Limb (tissue), 2 donors: ENCODE measurements around the gene FNDC7.
"Not testable (repeated sequence)": the region's sequence is repeated elsewhere in the genome, so short reads cannot be mapped to it uniquely, and the experiment has no call there.

Experiments used
- DNase-seq, 2 donors: peaks; one replicate each; pipeline ENCODE4 v3.0.0-alpha.2; 2016; ENCODE audit errors: extremely low spot score in 2 of 2

FNDC7 gene

DNA sequence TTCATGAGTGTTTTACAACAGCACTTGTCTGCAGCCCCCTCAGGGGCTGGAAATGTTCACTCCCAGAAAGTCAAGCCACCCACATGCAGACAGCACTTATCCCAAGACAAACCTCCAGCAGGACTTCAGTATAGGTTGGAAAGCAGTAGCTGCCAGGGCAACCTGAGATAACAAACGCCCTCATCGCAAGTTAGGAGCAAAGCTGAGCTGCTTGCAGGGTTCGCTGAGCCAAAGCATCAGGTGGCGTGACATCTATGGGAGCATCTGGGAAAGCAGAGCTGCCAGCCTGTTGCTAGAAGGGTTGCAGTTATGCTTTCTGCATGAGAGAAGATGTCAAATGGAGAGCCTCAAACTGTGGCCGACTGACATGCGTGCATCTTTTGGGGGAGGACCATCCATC, 29.5 kb downstream of the FNDC7 start:
- DNase-seq, result no peak

DNA sequence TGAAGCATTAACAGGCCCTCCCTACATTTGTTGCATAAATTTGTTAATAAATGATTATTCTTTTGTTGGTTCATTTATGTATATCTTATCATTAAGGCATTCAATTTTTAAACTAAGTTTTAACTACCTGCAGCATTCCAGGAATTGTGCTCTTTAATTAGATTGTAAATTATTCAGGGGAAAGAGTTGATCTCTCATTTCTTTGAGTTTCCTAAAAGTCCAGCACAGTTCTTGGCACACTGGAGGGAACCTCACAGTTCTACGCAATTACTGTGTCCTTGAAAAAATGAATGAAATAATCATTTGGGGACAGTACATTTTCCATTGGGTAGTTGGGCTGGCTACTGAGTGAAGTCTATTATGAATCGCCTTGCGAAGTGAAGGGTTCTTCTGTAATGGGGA, 33.3 kb downstream of the FNDC7 start:
- no peak for DNase-seq

DNA sequence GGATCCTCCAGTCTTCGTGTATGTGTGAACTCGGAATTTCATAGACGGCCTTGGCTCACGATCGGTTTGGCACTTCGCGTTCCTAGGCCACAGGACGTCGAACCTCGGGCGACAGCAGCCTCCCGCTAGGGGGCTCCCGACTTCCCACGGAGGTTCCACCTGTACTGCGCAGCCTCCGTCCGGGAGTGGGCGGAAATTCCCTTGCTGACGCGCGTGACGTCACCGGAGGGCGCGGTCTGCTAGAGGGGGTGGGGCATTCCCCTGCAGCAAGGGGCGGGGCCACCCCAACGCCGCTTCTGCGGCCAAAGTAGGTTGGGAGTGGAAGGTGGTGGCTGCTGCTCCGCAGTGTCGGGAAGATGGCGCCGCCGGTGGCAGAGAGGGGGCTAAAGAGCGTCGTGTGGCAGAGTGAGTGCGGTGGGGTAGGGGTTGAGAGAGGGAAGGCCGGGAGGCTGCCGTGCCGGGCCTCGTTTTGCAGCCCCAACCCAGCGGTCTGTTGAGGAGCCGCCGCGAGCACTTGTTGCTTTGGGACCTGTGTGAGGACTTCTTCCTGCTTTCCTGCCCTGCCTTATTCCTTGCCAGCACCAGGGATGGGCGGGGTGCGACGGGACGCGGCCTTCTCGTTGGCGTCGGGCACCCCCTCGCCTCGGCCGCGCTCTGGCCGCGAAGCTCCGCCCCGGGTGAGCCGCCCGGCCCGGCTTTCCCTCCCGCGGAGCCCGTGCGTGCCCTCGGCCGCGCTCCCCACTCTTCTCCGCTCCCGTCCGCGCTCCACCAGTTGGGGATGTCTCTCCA, 33.9 kb downstream of the FNDC7 start, which contains the start of gene STXBP3:
STXBP3 (plus strand) TSS at position 293 of the 789 bp plus-strand sequence; CDS start at position 357, 64 bp downstream.
- DNase-seq, result peak; percentile 98 to 100

DNA sequence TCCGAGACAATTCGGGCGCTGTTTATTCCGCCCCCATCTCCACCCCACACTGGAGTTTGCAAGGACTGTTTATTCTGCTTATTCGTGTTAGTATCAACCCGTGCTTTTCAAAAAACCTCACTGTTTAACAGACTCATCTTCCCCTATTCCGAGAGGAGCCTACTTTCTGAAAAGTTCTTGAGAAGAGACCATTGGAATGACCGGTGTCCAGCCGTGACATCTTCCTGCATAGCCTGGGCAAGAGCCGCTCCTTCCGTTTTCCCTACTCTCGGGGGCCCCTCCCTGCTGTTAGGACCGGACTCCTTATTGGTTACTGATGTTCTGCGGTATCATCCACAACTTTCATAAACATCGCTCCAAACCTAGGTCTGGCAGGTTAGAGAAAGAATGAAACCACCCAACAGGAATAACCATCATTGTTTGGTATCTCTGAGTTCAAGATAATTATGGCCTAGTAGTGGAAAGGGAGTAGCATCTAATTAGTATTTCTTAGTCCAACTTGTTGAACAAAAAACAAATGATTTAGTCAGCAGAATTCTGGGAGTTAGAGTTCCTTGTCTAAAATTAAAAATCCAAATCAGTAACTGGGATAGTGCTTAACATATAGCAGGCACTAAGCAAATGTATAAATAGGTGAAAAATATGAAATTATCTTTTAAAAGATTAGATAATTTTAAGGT, 34.6 kb downstream of the FNDC7 start:
- peak; percentile 81 to 83 for DNase-seq

DNA sequence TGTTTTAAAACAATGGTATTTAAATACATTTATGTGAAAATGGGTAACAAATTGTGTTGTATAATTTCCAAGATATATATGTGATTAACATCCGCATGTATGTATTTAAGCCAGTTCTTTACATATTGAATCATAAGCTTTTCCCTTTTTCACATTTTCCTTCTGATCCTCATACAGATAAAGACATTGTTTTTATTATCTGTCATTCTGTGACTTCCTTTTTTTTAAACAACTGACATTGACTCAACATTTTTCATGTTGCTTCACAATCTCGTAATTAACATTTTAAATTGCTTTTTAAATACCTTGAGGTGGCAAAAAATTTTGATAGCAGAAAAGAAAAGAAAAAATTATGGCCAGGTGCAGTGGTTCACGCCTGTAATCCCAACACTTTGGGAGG, 35.2 kb downstream of the FNDC7 start:
- DNase-seq, result no peak

DNA sequence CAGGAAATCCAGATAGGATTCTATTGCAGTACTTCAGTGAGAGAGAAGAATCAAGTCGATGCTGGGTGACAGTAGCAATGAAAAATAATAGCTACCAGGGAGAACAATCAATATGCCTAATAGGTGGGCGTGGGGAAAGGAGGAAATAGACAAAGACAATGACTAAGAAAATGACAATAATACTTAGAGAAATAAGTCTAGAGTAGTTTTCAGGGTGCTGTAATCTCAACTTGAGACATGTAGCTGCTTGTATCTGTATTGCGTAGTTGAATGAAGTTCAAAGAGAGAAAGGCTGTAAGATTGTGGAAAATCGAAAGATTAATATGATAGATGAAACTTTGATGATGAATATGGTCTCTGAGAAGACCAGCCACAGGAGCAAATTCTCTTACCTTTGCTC, 36.4 kb downstream of the FNDC7 start:
- no peak for DNase-seq

DNA sequence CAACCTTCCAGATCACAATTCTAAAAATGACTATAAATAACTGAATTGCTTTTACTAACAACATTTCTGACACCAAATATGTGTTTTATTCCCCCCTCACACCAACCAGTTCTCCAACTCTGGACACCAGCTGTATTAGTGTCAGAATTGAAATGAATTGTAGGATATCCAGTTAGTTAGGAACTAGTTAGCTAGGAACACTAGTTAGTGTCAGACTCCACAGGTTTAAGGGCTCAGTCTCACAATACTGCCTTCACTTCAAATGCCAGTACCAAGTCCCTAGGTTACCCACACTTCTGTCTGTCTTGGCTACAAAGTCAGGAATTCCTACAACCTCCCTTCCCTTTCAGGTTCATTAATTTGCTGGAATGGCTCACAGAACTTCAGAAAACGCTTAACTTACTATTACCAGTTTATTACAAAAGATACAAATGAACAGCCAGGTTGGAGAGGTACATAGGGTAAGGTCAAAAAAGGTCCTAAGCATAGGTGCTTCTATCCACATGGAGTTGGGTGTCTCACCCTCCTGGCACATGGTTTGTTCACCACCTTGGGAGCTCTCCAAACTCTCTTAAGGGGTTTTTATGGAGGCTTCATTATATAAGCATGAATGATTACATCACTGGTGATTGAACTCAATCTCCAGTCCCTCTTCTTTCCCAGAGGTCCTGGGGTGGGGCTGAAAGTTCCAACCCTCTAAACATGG, 37.9 kb downstream of the FNDC7 start:
- DNase-seq, result no peak

DNA sequence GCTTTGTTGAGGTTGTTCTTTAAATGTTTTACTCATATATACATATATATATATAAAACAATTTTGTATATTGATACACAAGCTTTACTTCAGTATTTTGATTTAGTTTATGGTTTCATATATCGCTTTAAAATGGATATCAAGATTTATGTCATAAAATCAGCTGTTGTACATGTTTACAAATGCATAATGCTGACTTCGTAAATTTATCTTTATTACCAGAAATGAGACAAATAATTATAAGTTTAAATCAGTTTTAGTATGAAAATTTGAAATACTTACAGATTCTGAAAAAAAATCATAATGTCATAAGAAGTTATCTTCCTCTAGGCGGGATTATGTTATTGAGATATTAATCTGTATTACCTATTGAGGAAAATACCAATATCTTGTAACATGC, 40.7 kb downstream of the FNDC7 start:
- DNase-seq, result no peak

DNA sequence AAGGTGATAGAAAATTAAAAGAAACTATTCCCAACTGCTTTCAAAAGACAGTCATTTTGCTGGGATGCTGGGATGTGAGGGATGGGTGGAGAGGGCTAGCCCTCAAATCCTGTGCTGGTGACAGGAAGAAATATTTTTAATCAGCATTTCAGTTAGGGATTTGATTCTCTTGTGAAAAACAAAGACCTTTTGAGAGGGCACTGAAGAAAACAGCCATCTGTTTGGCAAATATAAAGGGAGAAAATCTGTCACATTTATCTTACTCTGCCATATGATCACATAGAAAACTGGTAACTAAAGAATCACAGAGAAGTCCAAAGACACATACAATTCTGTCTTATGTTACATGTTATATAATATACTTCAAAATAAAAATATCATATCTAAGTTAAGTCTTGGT, 46.1 kb downstream of the FNDC7 start:
- no peak for DNase-seq

DNA sequence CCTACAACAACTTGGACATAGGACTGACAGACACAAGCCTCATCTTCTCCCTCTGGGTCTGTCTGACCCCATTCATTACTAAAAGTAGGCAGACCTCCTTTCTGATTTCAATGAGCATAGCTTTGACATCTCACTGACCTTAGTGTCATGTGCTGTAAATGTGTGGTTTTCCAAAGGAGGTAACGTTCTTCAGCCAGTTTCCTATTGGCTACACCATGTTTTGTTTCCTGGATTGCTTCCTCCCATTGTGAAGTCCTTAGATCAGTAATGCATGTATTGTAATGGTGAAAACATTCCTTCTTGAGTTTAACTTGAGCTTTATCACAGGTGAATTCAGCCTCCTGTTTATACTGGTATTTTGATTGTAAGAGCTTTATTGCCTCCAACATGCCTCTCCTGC, 54.4 kb downstream of the FNDC7 start:
- DNase-seq, result no peak

DNA sequence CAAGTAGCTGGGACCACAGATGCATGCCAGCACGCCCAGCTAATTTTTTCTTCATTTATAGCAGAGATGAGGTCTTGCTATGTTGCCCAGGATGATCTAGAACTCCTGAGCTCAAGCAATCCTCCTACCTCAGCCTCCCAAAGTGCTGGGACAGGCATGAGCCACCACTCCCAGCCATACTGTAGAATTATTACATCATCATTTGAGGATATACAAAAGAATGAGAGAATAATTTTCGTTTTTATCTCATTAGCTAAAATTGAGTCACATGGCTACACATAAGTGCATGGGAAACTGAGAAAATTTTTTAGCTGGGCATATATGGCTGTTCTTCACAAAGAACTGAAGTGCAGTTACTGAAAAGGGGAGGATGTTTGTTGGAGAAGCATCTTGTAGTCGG, 55.0 kb downstream of the FNDC7 start:
- no peak for DNase-seq

DNA sequence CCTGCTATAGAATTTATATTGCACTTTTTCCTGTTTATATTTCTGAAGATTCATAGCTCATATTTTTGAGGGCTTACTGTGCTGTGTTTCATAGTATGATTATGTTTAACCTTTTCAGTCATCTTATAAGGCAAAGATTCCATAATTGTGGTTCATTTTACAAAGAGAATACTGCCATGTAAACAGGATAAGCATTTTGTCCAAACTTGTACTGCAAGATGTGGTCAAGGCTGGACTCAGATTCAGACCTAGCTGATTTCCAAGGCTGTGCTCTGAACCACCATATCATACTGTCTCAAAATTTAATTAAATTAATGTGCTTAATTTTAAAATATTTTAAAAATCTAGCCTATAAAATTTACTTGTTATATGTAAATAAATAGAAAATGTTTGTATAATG, 65.1 kb downstream of the FNDC7 start:
- no peak for DNase-seq

DNA sequence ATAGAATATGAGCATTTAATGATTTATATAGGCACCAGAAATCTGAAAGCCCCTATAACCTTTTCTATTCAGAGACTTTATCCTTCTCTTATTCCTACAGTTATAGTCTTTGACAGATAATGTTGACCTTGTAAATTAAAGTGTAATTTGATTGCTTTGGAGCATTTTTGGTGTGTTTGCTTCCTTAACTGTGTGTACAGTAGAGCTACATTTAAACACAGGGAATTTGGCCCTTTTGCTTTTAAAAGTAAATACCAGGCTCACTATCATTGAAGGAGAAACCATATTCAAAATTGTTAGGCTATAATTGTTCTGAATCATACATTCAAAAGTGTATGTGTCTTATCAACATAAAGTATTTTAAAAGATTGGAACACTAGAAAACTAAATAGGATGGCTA, 66.7 kb downstream of the FNDC7 start:
- no peak for DNase-seq

DNA sequence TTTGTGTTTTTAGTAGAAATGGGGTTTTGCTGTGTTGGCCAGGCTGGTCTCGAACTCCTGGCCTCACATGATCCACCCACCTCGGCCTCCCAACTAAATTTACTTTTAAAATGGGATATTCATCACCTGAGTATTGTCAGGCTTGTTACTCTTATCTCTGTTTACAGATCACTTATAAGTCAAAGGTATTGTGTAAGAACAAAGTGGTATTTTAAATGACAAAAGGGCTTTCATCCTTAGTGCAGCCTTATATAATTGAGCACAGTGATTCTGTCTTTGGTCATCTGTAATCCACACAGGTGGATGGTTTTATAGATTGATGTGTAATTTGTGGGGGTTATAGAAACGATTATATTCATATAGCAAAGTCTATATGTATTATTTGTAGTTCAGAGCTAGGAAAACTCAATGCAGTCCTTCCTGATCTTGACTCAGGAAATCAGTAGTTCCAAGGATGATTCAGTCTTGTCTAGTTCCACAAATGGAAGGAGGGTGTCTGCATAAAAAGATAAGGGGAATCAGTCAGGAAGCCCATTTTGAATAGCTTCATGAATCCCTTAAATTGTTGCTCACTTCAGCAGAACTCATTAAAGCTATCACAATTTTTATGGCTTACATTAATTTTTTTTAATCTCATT, 68.3 kb downstream of the FNDC7 start:
- DNase-seq, result no peak

DNA sequence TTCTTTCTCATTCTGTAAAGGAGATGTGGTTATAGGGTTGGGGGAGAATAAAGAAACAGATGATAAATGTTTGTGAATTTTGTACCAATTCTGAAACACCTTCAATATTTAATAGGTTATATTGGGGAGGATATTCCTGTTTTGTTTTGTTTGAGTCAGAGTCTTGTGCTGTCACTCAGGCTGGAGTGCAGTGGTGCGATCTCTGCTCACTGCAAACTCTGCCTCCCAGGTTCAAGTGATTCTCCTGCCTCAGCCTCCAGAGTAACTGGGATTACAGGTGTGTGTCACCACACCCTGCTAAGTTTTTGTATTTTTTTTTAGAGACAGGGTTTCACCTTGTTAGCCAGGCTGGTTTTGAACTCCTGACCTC, 68.9 kb downstream of the FNDC7 start:
- DNase-seq, result not testable (repeated sequence)

DNA sequence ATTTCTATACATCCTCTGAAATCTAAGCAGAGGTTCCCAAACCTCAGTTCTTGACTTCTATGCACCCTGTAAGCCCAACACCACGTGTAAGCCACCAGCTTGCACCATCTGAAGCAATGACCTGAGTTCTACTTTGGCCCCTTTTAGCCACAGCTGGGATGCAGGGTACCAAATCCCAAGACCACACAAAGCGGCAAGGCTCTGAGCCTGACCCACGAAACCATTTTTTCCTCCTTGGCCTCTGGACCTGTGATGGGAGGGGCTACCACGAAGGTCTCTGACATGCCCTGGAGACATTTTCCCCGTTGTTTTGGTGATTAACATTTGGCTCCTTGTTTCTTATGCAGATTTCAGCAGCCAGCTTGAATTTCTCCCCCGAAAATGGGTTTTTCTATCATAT, 72.6 kb downstream of the FNDC7 start:
- no peak for DNase-seq

DNA sequence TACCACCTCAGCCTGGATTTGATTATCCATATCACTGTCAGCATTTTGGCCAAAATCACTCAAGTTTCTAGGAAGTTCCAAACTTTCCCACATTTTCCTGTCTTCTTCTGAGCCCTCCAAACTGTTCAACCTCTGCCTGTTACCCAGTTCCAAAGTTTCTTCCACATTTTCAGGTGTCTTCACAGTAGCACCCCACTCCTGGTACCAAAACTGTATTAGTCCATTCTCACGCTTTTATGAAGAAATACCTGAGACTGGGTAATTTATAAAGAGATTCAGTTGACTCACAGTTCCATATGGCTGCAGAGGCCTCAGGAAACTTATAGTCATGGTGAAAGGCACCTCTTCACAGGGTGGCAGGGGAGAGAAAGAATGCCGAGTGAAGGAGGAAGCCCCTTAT, 73.2 kb downstream of the FNDC7 start:
- no peak for DNase-seq

DNA sequence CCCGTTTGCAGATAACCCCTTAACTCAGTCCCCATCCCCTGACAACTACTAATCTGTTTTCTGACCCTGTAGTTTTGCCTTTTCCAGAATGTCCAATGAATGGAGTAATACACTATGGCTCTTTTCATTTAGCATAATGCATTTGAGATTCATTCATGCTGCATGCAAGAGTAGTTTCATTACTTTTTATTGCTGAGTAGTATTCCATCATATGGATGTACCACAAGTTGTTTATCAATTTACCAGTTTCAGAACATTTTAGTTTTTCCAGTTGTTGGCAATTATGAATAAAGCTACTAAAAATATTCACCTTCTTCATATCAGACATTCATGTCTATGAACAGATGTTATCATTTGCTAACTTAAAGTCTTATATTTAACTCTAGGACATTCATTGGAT, 79.1 kb downstream of the FNDC7 start:
- DNase-seq, result no peak
